Lower lobe of right lung (tissue), 2 donors: ENCODE measurements around the gene BICDL2. TPM values are rescaled to one million over a fixed set of nuclear protein-coding genes. Genes with fewer than 3 reads are reported as not detected.

Experiments used
- ATAC-seq, 2 donors: fragments of 200-7000 bp; cut with Tn5 transposase; one replicate each; pipeline ENCODE4 v1.9.1; 2020 to 2022; ENCODE audit warnings: mild to moderate bottlenecking in 2 of 2, moderate library complexity in 2 of 2
- DNase-seq: peaks from one replicate; pipeline ENCODE4 v3.0.0-alpha.2; 2020
- H3K27ac ChIP-seq: fragments of 200-600 bp; one replicate; pipeline ENCODE4 v1.8.0; 2022
- H3K27me3 ChIP-seq: fragments of 200-600 bp; one replicate; pipeline ENCODE4 v1.8.0; 2022; ENCODE audit warnings: low read depth
- H3K36me3 ChIP-seq: fragments of 200-600 bp; one replicate; pipeline ENCODE4 v1.8.0; 2022; ENCODE audit warnings: mild to moderate bottlenecking
- H3K4me1 ChIP-seq: fragments of 200-600 bp; one replicate; pipeline ENCODE4 v1.8.0; 2022
- H3K4me3 ChIP-seq: fragments of 200-600 bp; one replicate; pipeline ENCODE4 v1.8.0; 2022; ENCODE audit warnings: mild to moderate bottlenecking
- H3K9me3 ChIP-seq: fragments of 200-600 bp; one replicate; pipeline ENCODE4 v1.8.0; 2022
- intact Hi-C: fragments of 100-400 bp; cut with DNase I; formaldehyde crosslinking; loops from one replicate; pipeline ENCODE4 v1.11.0; 2022
- total RNA-seq: library from RNA; stranded (reverse); fragmentation: NEBNext Ultra II Directional; extraction: Animal tissue kit (Norgen Biotek cat#: 25700); gene quantifications from one replicate; pipeline ENCODE4 v1.2.1, GENCODE V29; 2021
- TF ChIP-seq, protein P1 (sequence below): fragments of 200-600 bp; IDR thresholded peaks from one replicate; pipeline ENCODE4 v1.8.0; 2022; ENCODE audit warnings: antibody characterized with exemption, mild to moderate bottlenecking
- donor health status: DM: no; HTN: yes; CAD: no; lungs with severe emphysema.

BICDL2 gene
- total RNA-seq, 1 donor from 2014 or later: 19.5 TPM

DNA sequence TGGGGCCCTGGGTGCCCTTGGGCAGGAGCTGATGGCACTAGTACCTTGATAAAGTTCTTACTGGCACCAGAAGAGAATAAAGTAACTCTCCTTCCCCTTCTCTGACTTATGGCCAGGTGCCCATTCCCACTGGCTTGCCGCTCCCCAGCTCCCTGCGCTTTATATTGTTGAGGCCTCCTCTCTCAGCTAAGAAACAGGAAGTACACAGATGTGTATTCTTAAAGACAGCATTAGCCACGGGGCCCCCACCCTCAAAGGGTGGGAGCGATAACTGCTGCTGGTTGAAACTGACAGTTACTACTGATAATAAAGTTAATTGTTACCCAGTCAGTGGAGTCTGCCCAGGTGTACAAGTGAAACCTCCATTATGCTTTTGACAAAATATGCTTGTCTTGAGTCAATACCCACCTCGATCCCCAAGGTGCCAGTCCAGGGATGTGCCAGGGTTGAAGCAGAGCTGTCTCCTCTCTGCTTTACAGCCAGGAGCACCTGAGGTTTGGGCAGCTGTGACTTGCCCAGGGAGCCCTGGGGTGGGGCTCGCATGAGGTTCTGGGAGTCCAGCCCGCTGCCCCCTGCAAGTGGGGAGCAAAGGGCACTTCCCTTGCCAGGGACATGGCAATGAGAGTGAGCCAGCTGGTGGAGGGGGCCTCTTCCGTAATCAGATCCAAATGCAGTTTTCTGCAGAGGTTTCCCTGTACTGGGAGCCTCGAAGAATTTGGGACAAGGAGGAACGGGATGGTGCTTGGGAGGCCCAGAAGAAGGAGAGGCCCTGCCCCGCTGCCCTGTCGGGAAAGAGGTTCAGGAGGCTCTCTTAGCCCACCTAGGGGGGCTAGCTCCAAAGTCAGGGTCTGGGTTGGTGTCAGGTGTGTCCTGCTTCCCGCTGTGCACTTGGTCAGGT lies 29.4 kb downstream of the BICDL2 start:
- peaks cover 50% of the 10 kb centered on the region for H3K27me3 ChIP-seq
- peak overlapping the region; percentile 59 for H3K27ac ChIP-seq
- H3K9me3 ChIP-seq: no peaks in the 10 kb centered on the region
- intact Hi-C loops: no loop called here
- TF ChIP-seq, protein P1, sequence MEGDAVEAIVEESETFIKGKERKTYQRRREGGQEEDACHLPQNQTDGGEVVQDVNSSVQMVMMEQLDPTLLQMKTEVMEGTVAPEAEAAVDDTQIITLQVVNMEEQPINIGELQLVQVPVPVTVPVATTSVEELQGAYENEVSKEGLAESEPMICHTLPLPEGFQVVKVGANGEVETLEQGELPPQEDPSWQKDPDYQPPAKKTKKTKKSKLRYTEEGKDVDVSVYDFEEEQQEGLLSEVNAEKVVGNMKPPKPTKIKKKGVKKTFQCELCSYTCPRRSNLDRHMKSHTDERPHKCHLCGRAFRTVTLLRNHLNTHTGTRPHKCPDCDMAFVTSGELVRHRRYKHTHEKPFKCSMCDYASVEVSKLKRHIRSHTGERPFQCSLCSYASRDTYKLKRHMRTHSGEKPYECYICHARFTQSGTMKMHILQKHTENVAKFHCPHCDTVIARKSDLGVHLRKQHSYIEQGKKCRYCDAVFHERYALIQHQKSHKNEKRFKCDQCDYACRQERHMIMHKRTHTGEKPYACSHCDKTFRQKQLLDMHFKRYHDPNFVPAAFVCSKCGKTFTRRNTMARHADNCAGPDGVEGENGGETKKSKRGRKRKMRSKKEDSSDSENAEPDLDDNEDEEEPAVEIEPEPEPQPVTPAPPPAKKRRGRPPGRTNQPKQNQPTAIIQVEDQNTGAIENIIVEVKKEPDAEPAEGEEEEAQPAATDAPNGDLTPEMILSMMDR: no peak
- no peaks in the 10 kb centered on the region for H3K36me3 ChIP-seq
- ATAC-seq (no peak), DNase-seq (no peak)
- H3K4me1 ChIP-seq: peaks cover 32% of the 10 kb centered on the region
- H3K4me3 ChIP-seq: peak overlapping the region; percentile 15

DNA sequence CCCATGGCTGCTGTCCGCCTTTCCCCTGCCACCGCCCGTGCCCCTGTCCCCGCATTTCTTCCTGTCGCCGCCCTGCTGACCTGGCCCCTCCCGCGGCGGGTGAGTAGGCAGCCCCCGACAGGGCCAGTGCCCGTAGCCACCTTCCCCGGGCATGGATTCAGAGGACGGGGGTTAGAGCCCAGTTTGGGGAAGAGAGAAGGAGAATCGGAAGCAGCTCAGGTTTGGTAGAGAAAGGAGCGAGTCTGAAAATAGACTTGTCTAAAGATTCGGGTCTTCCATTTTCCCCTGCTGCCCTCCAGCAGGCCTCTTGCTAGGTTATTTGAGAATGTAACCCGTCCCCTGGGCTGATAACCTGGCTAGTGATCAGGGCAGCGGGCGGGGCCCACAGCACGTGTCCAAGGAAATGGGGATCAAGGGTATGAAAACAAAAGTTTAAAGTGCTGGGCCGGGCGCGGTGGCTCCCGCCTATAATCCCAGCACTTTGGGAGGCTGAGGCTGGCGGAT lies 31.9 kb downstream of the BICDL2 start:
- Histone ChIP-seq H3K4me1 (peaks cover 32% of the 10 kb centered on the region), H3K27me3 (peaks cover 33% of the 10 kb centered on the region), H3K4me3 (peak overlapping the region; percentile 49), H3K36me3 (no peaks in the 10 kb centered on the region), H3K9me3 (no peaks in the 10 kb centered on the region), H3K27ac (peak overlapping the region; percentile 73)
- DNase-seq (no peak), ATAC-seq (peak; percentile 12 to 35)
- TF ChIP-seq, protein P1: no peak
- intact Hi-C loops: no loop called here

DNA sequence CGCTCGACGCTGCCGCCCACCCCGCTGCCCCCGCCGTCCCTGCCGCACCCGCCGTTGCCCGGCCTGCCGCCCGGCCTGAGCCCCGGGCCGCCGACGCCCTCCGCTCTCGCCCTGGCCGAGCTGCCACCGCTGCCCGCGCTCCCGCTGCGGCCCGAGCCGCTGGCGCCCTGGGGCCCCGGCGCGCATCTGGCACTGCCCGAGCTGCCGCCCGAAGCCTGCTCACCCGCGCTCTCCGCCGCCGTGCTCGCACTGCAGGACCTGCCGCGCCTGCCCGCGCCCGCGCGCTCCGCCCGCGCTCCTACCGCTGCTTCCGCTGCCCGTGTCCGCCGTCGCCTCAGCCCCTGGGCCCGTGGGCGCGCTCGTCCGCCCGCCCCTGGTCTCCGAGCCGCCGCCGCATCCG lies 32.4 kb downstream of the BICDL2 start:
- DNase-seq (no peak), ATAC-seq (no peak)
- Histone ChIP-seq H3K27ac (no peak overlapping the region), H3K4me3 (peak overlapping the region; percentile 49), H3K9me3 (no peaks in the 10 kb centered on the region), H3K4me1 (peaks cover 29% of the 10 kb centered on the region), H3K27me3 (peaks cover 28% of the 10 kb centered on the region), H3K36me3 (no peaks in the 10 kb centered on the region)
- intact Hi-C loops: no loop called here
- TF ChIP-seq, protein P1: no peak

DNA sequence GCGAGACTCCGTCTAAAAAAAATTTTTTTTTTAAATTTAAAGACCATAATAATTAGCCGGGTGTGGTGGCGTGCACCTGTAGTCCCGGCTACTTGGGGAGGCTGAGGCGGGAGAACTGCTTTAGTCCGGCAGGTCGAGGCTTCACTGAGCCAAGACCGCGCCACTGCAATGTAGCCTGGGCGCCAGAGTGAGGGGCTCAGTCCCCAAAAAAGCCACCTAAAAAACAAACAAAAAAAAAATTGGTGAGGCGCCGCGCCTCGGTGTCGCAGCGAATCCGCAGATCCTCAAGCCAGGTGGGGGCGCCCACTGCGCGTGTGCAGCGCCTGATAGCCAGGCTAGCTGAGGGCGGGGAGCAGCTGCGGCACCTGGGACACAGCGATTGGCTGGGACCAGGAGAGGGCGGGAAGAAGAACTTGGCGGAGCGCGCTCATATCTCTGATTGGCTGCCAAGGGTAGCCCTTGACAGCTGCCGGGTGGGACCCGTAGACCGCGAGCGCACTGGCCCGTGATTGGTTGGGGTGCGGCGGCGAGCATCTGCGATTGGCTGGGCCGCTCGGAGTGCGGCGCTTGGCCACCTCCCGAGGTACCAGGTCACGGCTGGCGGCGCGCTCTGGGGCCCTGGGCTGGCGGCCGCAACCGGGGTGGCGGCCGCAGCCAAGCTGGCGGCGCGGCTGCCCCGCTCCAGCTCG lies 33.0 kb downstream of the BICDL2 start:
- Histone ChIP-seq H3K9me3 (no peaks in the 10 kb centered on the region), H3K4me1 (peaks cover 25% of the 10 kb centered on the region), H3K27me3 (peaks cover 26% of the 10 kb centered on the region), H3K36me3 (no peaks in the 10 kb centered on the region), H3K4me3 (peak overlapping the region; percentile 24), H3K27ac (no peak overlapping the region)
- DNase-seq (peak; percentile 98), ATAC-seq (peak; percentile 97 to 98)
- TF ChIP-seq, protein P1: peak; percentile 62
- intact Hi-C loops: no loop called here

DNA sequence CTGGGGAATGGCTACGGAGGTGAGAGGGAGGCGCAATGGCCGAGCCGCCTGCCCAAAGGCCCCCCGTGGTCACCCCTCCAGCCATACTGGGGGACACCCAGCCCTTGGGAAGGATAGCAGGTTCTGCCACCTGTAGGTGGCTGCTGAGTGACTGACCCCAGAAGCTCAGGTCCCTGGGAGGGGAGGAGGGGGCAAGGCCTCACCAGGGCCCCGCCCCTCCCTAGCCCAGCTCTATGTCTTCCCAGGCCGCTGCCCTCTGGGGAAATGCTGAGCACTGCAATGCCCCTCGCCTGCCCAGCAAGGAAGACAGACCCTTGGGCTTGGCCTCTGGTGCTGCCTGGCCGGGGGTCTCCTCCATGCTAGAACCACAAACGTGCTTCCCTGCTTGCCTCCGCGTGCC lies 35.4 kb downstream of the BICDL2 start:
- Histone ChIP-seq H3K27me3 (peaks cover 11% of the 10 kb centered on the region), H3K27ac (no peak overlapping the region), H3K36me3 (no peaks in the 10 kb centered on the region), H3K9me3 (no peaks in the 10 kb centered on the region), H3K4me1 (peaks cover 4% of the 10 kb centered on the region), H3K4me3 (no peak overlapping the region)
- DNase-seq: no peak
- no peak for ATAC-seq
- TF ChIP-seq, protein P1: no peak
- intact Hi-C loops: no loop called here
